Peyer's patch (tissue), 4 donors: ENCODE measurements around the gene EME2. TPM values are rescaled to one million over a fixed set of nuclear protein-coding genes. Genes with fewer than 3 reads are reported as not detected.
A peak's percentile ranks its signal among the peaks of the same experiment; 100 is the strongest.

Source experiments
- DNase-seq, 3 donors: peaks; one replicate each; pipeline ENCODE4 v3.0.0-alpha.2; 2017 to 2019
- H3K27ac ChIP-seq, 4 donors: fragments of 200-600 bp; sonication (generic); one replicate each; pipeline ENCODE4 v1.5.1; 2016 to 2019
- H3K27me3 ChIP-seq, 2 donors: fragments of 200-600 bp; sonication (generic); one replicate each; pipeline ENCODE4 v1.5.1; 2019
- H3K36me3 ChIP-seq, 3 donors: fragments of 200-600 bp; sonication (generic); one replicate each; pipeline ENCODE4 v1.5.1; 2016 to 2019
- H3K4me1 ChIP-seq, 4 donors: fragments of 200-600 bp; sonication (generic); one replicate each; pipeline ENCODE4 v1.5.1; 2016 to 2019
- H3K4me3 ChIP-seq, 4 donors: fragments of 200-600 bp; sonication (generic); 1 replicate in 3 of 4; 2 replicates in 1 of 4; pipeline ENCODE4 v1.5.1; 2016 to 2019; ENCODE audit warnings: mild to moderate bottlenecking in 1 of 4
- H3K9me3 ChIP-seq, 4 donors: fragments of 200-600 bp; sonication (generic); one replicate each; pipeline ENCODE4 v1.5.1; 2016 to 2019; ENCODE audit warnings: mild to moderate bottlenecking in 1 of 4
- CTCF ChIP-seq, 6 experiments: fragments of 450-650 bp in 4 of 6; fragments of 200-600 bp in 2 of 6; sonication (generic) in 1 of 6; IDR thresholded peaks; one replicate each; pipeline ENCODE4 v1.5.1; 2017 to 2019; ENCODE audit warnings: antibody characterized with exemption in 6 of 6, mild to moderate bottlenecking in 3 of 6, moderate library complexity in 1 of 6
- POLR2A ChIP-seq, 2 donors: fragments of 450-650 bp; IDR thresholded peaks; one replicate each; pipeline ENCODE4 v1.5.1; 2017; ENCODE audit warnings: antibody characterized with exemption in 2 of 2, mild to moderate bottlenecking in 2 of 2, moderate library complexity in 2 of 2
- total RNA-seq, 4 donors: library from RNA; depleted of rRNA; stranded (reverse); fragments of >200 nt; gene quantifications; one replicate each; pipeline ENCODE4 v1.1.0, GENCODE V29; 2016

EME2 gene
- total RNA-seq, 4 donors from 2014 or later, result 54.6 to 99.9 (median 67.0) TPM

GRCh38 chr16:1815461-1815860 is 42.9 kb downstream of the EME2 start:
- no peak for DNase-seq
- H3K36me3 ChIP-seq, result peaks cover 0 to 53% (median 4%) of the 10 kb centered on the region in 3 donors
- H3K4me3 ChIP-seq, result no peak overlapping the region
- no peaks in the 10 kb centered on the region for H3K4me1 ChIP-seq
- TF ChIP-seq POLR2A (IDR thresholded peaks at IDR 0.05), result no peak
- TF ChIP-seq CTCF (IDR thresholded peaks at IDR 0.05), result no peak
- H3K27me3 ChIP-seq, result no peaks in the 10 kb centered on the region
- no peak overlapping the region for H3K27ac ChIP-seq
- H3K9me3 ChIP-seq, result no peaks in the 10 kb centered on the region

- no peak overlapping the region for H3K27ac ChIP-seq
- DNase-seq, result peak in 1 of 3 donors; percentile 35
- no peak for TF ChIP-seq CTCF (IDR thresholded peaks at IDR 0.05)
- no peak for TF ChIP-seq POLR2A (IDR thresholded peaks at IDR 0.05)
- H3K4me1 ChIP-seq, result no peaks in the 10 kb centered on the region
- no peak overlapping the region for H3K4me3 ChIP-seq
- no peaks in the 10 kb centered on the region for H3K9me3 ChIP-seq
- H3K36me3 ChIP-seq, result peaks cover 0 to 60% (median 4%) of the 10 kb centered on the region in 3 donors
- no peaks in the 10 kb centered on the region for H3K27me3 ChIP-seq
Measured at GRCh38 chr16:1816396-1817275, 44.0 kb downstream of the EME2 start.

- Histone ChIP-seq H3K4me3 (no peak overlapping the region), H3K9me3 (no peaks in the 10 kb centered on the region), H3K36me3 (peaks cover 0 to 66% (median 4%) of the 10 kb centered on the region in 3 donors), H3K27me3 (no peaks in the 10 kb centered on the region), H3K4me1 (no peaks in the 10 kb centered on the region), H3K27ac (no peak overlapping the region)
- no peak for DNase-seq
- TF ChIP-seq POLR2A (IDR thresholded peaks at IDR 0.05) (no peak), CTCF (IDR thresholded peaks at IDR 0.05) (no peak)
Measured at GRCh38 chr16:1817276-1817589, 44.6 kb downstream of the EME2 start.

GRCh38 chr16:1817716-1818115 is 45.1 kb downstream of the EME2 start:
- H3K36me3 ChIP-seq, result peaks cover 0 to 71% (median 4%) of the 10 kb centered on the region in 3 donors
- no peak overlapping the region for H3K27ac ChIP-seq
- TF ChIP-seq CTCF (IDR thresholded peaks at IDR 0.05) (no peak), POLR2A (IDR thresholded peaks at IDR 0.05) (no peak)
- no peaks in the 10 kb centered on the region for H3K4me1 ChIP-seq
- peak in 1 of 3 donors; percentile 38 for DNase-seq
- H3K4me3 ChIP-seq, result no peak overlapping the region
- no peaks in the 10 kb centered on the region for H3K27me3 ChIP-seq
- H3K9me3 ChIP-seq, result no peaks in the 10 kb centered on the region

GRCh38 chr16:1818204-1818872 is 45.7 kb downstream of the EME2 start:
- Histone ChIP-seq H3K9me3 (no peaks in the 10 kb centered on the region), H3K27ac (no peak overlapping the region), H3K36me3 (peaks cover 0 to 74% (median 4%) of the 10 kb centered on the region in 3 donors), H3K4me1 (peaks cover 0 to under 1% (median 0%) of the 10 kb centered on the region in 4 donors), H3K4me3 (no peak overlapping the region), H3K27me3 (no peaks in the 10 kb centered on the region)
- TF ChIP-seq CTCF (IDR thresholded peaks at IDR 0.05) (no peak), POLR2A (IDR thresholded peaks at IDR 0.05) (no peak)
- DNase-seq, result peak in 1 of 3 donors; percentile 40
